ENCODE data around the gene TMEM182.

The TMEM182 gene

GRCh38 chr2:102796337-102796736 is 34.5 kb downstream of the TMEM182 start:
- Histone ChIP-seq H4K20me1 (no peaks in the 10 kb centered on the region), H3K9me3 (peaks cover 39% of the 10 kb centered on the region), H3K9ac (no peak overlapping the region), H3K36me3 (peaks cover 34% of the 10 kb centered on the region), H3K4me1 (no peaks in the 10 kb centered on the region), H3K4me3 (no peak overlapping the region), H3K4me2 (no peak overlapping the region), H3K27ac (no peak overlapping the region), H3K27me3 (no peaks in the 10 kb centered on the region)
- no peak for TF ChIP-seq Cebpa-rat (IDR thresholded peaks at IDR 0.05)

DNA sequence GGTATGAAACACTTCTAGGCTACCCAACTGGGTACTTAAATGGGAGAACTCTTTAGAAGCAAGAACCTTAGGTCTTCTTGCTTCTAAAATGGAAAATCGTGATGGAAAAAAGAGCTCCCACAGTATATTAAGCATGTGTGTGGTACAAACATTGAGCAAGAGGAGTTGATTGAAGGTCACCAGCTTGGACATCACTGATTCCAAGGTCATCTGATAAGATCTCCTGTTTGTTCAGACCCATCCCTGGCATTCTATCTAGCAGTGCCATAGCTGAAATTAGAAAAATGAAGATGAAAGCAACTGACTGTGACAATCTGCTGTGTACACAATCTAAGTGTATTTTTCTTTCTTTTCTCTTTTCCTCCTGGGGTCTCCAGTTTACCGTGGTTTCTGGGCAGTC is 35.7 kb downstream of the TMEM182 start:
- TF ChIP-seq Cebpa-rat (IDR thresholded peaks at IDR 0.05) = no peak

DNA sequence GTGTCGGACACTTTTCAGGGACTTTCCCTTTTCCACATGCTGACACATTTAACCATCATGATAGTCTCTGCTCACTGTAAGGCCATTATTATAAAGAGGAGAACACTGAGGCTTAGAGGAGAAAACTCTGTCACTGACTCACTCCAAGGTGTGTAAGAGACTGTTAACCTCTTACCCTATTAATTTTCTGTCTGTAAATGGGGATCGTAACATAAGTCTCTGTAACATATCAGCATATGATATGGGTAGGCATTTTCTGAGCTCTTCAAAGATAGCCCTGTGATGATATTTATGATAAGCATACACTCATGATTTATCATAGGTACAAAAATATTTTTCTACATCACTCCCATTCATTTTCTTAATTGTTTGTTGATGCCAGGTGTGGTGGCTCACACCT is 36.4 kb downstream of the TMEM182 start:
- no peak overlapping the region for H3K9ac ChIP-seq
- H3K27ac ChIP-seq = no peak overlapping the region
- no peak for TF ChIP-seq Cebpa-rat (IDR thresholded peaks at IDR 0.05)
- peaks cover 58% of the 10 kb centered on the region for H3K9me3 ChIP-seq
- H3K36me3 ChIP-seq = peaks cover 51% of the 10 kb centered on the region
- H4K20me1 ChIP-seq = no peaks in the 10 kb centered on the region
- H3K4me1 ChIP-seq = peaks cover 5% of the 10 kb centered on the region
- H3K4me3 ChIP-seq = no peak overlapping the region
- H3K27me3 ChIP-seq = no peaks in the 10 kb centered on the region
- no peak overlapping the region for H3K4me2 ChIP-seq

More for the DNA sequence above, 35.7 kb downstream of the TMEM182 start:
- Histone ChIP-seq H3K9ac (no peak overlapping the region), H3K9me3 (peaks cover 51% of the 10 kb centered on the region), H3K4me3 (no peak overlapping the region), H3K36me3 (peaks cover 45% of the 10 kb centered on the region), H3K27me3 (no peaks in the 10 kb centered on the region), H3K27ac (no peak overlapping the region), H3K4me1 (no peaks in the 10 kb centered on the region), H3K4me2 (no peak overlapping the region), H4K20me1 (no peaks in the 10 kb centered on the region)

- Histone ChIP-seq H3K27me3 (no peaks in the 10 kb centered on the region), H3K36me3 (peaks cover 58% of the 10 kb centered on the region), H3K9ac (no peak overlapping the region), H3K4me1 (peaks cover 13% of the 10 kb centered on the region), H3K9me3 (peaks cover 70% of the 10 kb centered on the region), H4K20me1 (no peaks in the 10 kb centered on the region), H3K4me3 (0 out of 2 replicates have a peak overlapping the region, but pooled peaks have one; percentile 12), H3K27ac (no peak overlapping the region), H3K4me2 (no peak overlapping the region)
- no peak for TF ChIP-seq Cebpa-rat (IDR thresholded peaks at IDR 0.05)
Measured at GRCh38 chr2:102801098-102801718, 39.4 kb downstream of the TMEM182 start.

DNA sequence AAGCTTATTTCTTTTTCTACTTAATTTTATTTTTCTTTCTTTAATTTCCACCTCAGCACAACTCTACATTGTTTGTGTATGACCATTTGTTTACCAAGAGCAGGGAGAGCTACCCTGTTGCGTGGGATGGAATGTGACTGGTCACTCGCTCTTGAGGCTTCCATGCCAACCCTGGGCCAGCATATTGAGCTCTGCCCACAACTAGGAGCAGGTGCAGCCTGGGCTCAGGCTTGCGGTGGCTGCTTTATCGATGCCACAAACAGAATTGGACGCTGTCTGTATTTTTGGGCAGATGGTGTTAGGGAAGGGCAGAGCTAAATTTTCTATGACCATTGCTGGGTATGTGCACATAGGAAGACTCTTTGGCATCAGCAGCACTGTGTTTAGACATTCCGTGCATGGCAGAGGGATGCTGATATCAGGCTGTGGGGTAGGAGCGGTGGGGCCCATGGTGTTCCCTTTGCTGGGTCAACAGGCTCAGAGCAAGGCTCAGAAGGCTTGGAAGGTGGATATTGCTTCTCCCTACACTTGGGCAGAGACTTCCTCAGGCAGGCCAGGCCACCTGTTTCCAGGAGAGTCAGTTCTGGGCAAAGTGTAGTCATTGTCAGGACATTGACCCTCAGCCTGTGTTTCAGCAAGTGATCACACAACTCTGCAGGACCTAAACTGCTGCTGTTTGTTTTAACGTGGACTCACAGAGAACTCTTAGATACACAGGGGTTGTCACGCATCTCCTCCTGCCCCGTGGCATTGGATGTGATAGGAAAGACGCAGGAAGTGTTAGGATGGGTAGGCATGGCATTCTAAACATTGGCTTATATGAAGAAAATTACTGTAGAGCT is 40.2 kb downstream of the TMEM182 start:
- H3K27ac ChIP-seq = no peak overlapping the region
- peak overlapping the region; percentile 12 for H3K4me3 ChIP-seq
- no peaks in the 10 kb centered on the region for H3K27me3 ChIP-seq
- peaks cover 58% of the 10 kb centered on the region for H3K36me3 ChIP-seq
- no peak for TF ChIP-seq Cebpa-rat (IDR thresholded peaks at IDR 0.05)
- H3K4me1 ChIP-seq = peaks cover 13% of the 10 kb centered on the region
- H3K9me3 ChIP-seq = peaks cover 70% of the 10 kb centered on the region
- no peaks in the 10 kb centered on the region for H4K20me1 ChIP-seq
- H3K9ac ChIP-seq = no peak overlapping the region
- H3K4me2 ChIP-seq = no peak overlapping the region

DNA sequence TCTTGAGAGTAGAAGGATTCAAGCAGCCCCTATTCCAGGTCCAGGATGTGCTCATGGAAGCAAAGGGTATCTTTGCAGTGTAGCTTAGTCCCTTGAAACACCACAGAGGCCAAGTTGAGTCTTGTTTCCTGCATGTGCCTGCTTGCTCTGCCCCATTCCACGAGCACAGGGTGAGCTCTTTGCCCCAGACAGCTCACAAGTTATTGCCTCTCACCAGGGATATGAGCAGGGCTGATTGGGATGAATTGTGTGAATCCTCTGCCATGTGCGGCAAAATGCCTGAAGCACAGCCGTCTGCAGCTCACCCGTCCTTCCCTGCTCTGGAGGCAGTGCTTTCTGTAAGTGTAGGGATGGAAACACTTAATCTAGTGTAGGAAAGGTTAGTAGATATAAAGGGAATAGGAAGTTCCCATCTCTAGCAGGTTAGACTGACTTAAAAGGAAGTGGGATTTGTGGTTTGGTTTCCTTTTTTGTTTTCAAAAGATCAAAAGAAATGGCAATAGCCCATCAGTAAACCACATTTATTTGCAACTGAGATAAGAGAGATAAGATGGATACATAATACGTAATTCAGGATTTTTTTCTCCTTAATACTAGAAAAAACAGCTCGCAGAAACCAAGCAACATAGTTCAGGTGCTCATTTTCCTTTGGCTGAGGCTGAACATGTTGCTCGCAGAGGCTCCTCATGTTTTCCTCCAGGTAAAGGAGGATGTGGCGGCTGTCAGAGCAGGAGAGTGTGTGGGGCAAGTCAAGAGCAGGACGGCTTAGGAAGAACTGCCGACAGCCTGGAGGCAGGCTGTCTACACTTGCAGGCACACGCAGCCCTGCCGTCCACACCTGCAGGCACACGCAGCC is 41.4 kb downstream of the TMEM182 start:
- Histone ChIP-seq H3K27me3 (no peaks in the 10 kb centered on the region), H3K27ac (no peak overlapping the region), H3K9ac (no peak overlapping the region), H3K4me2 (peak overlapping the region; percentile 62), H4K20me1 (no peaks in the 10 kb centered on the region), H3K9me3 (peaks cover 61% of the 10 kb centered on the region), H3K4me3 (no peak overlapping the region), H3K4me1 (peaks cover 13% of the 10 kb centered on the region), H3K36me3 (peaks cover 53% of the 10 kb centered on the region)
- no peak for TF ChIP-seq Cebpa-rat (IDR thresholded peaks at IDR 0.05)

GRCh38 chr2:102803897-102804217 is 42.0 kb downstream of the TMEM182 start:
- Histone ChIP-seq H3K27me3 (no peaks in the 10 kb centered on the region), H3K4me3 (no peak overlapping the region), H3K36me3 (peaks cover 47% of the 10 kb centered on the region), H3K4me2 (peak overlapping the region; percentile 62), H4K20me1 (no peaks in the 10 kb centered on the region), H3K9me3 (peaks cover 55% of the 10 kb centered on the region), H3K4me1 (peaks cover 13% of the 10 kb centered on the region), H3K9ac (no peak overlapping the region), H3K27ac (no peak overlapping the region)
- no peak for TF ChIP-seq Cebpa-rat (IDR thresholded peaks at IDR 0.05)

- H3K4me3 ChIP-seq = no peak overlapping the region
- no peak overlapping the region for H3K9ac ChIP-seq
- H3K4me2 ChIP-seq = no peak overlapping the region
- H3K4me1 ChIP-seq = peaks cover 13% of the 10 kb centered on the region
- peaks cover 31% of the 10 kb centered on the region for H3K9me3 ChIP-seq
- H3K27me3 ChIP-seq = no peaks in the 10 kb centered on the region
- H3K36me3 ChIP-seq = peaks cover 24% of the 10 kb centered on the region
- H3K27ac ChIP-seq = no peak overlapping the region
- TF ChIP-seq Cebpa-rat (IDR thresholded peaks at IDR 0.05) = no peak
- H4K20me1 ChIP-seq = no peaks in the 10 kb centered on the region
Measured at GRCh38 chr2:102806250-102806837, 44.5 kb downstream of the TMEM182 start.

All from BLaER1 (cell line).